Measurements from ENCODE around the gene RNF17.

Gene RNF17

GRCh38 chr13:24870380-24870760 is 106.4 kb downstream of the RNF17 start:
- no peak for TF ChIP-seq CTCF (IDR thresholded peaks at IDR 0.05)
- H3K36me3 ChIP-seq = no peaks in the 10 kb centered on the region
- no peak overlapping the region for H3K27ac ChIP-seq
- no peaks in the 10 kb centered on the region for H3K27me3 ChIP-seq
- H3K9me3 ChIP-seq = no peaks in the 10 kb centered on the region
- H3K4me3 ChIP-seq (ENCODE audit: low read depth in 1 of 2, low read length in 1 of 2) = no peak overlapping the region
- no peaks in the 10 kb centered on the region for H3K4me1 ChIP-seq (ENCODE audit: control insufficient read depth in 1 of 2, insufficient read depth in 1 of 2, low read depth in 1 of 2, low read length in 1 of 2)

- no peak overlapping the region for H3K27ac ChIP-seq
- no peak overlapping the region for H3K4me3 ChIP-seq (ENCODE audit: low read depth in 1 of 2, low read length in 1 of 2)
- H3K9me3 ChIP-seq = no peaks in the 10 kb centered on the region
- H3K4me1 ChIP-seq (ENCODE audit: control insufficient read depth in 1 of 2, insufficient read depth in 1 of 2, low read depth in 1 of 2, low read length in 1 of 2) = no peaks in the 10 kb centered on the region
- no peak for TF ChIP-seq CTCF (IDR thresholded peaks at IDR 0.05)
- H3K27me3 ChIP-seq = no peaks in the 10 kb centered on the region
- H3K36me3 ChIP-seq = no peaks in the 10 kb centered on the region
Observed at GRCh38 chr13:24875566-24875965, 111.6 kb downstream of the RNF17 start.

- Histone ChIP-seq H3K4me3 (ENCODE audit: low read depth in 1 of 2, low read length in 1 of 2) (no peak overlapping the region), H3K9me3 (no peaks in the 10 kb centered on the region), H3K36me3 (peaks cover 3% of the 10 kb centered on the region), H3K4me1 (ENCODE audit: control insufficient read depth in 1 of 2, insufficient read depth in 1 of 2, low read depth in 1 of 2, low read length in 1 of 2) (no peaks in the 10 kb centered on the region), H3K27me3 (no peaks in the 10 kb centered on the region), H3K27ac (no peak overlapping the region)
- TF ChIP-seq CTCF (IDR thresholded peaks at IDR 0.05) = no peak
Observed at GRCh38 chr13:24877531-24877930, 113.6 kb downstream of the RNF17 start.

GRCh38 chr13:24878340-24878739 is 114.4 kb downstream of the RNF17 start:
- Histone ChIP-seq H3K4me1 (ENCODE audit: control insufficient read depth in 1 of 2, insufficient read depth in 1 of 2, low read depth in 1 of 2, low read length in 1 of 2) (no peaks in the 10 kb centered on the region), H3K9me3 (no peaks in the 10 kb centered on the region), H3K27ac (no peak overlapping the region), H3K36me3 (peaks cover 9% of the 10 kb centered on the region), H3K4me3 (ENCODE audit: low read depth in 1 of 2, low read length in 1 of 2) (no peak overlapping the region), H3K27me3 (no peaks in the 10 kb centered on the region)
- TF ChIP-seq CTCF (IDR thresholded peaks at IDR 0.05) = no peak

GRCh38 chr13:24882665-24883064 is 118.7 kb downstream of the RNF17 start:
- H3K4me3 ChIP-seq (ENCODE audit: low read depth in 1 of 2, low read length in 1 of 2) = no peak overlapping the region
- H3K27ac ChIP-seq = no peak overlapping the region
- no peaks in the 10 kb centered on the region for H3K27me3 ChIP-seq
- H3K4me1 ChIP-seq (ENCODE audit: control insufficient read depth in 1 of 2, insufficient read depth in 1 of 2, low read depth in 1 of 2, low read length in 1 of 2) = no peaks in the 10 kb centered on the region
- H3K36me3 ChIP-seq = peaks cover 31% of the 10 kb centered on the region
- TF ChIP-seq CTCF (IDR thresholded peaks at IDR 0.05) = no peak
- no peaks in the 10 kb centered on the region for H3K9me3 ChIP-seq

GRCh38 chr13:24887759-24888158 is 123.8 kb downstream of the RNF17 start:
- Histone ChIP-seq H3K4me1 (ENCODE audit: control insufficient read depth in 1 of 2, insufficient read depth in 1 of 2, low read depth in 1 of 2, low read length in 1 of 2) (no peaks in the 10 kb centered on the region), H3K36me3 (peaks cover 56% of the 10 kb centered on the region), H3K27me3 (no peaks in the 10 kb centered on the region), H3K27ac (no peak overlapping the region), H3K9me3 (no peaks in the 10 kb centered on the region), H3K4me3 (ENCODE audit: low read depth in 1 of 2, low read length in 1 of 2) (no peak overlapping the region)
- no peak for TF ChIP-seq CTCF (IDR thresholded peaks at IDR 0.05)

All from neutrophil (primary cell).